Femur (tissue), 1 donor: Measurements from ENCODE around the gene ACRBP.
"Not testable (repeated sequence)": the region's sequence is repeated elsewhere in the genome, so short reads cannot be mapped to it uniquely, and the experiment has no call there.

Experiments used
- DNase-seq: peaks from one replicate; pipeline ENCODE4 v3.0.0-alpha.2; 2017

Gene ACRBP

GRCh38 chr12:6614513-6615172 is 32.6 kb downstream of the ACRBP start:
- DNase-seq: no peak

- peak; percentile 96 for DNase-seq
Measured at GRCh38 chr12:6613776-6614512, 33.3 kb downstream of the ACRBP start.

- DNase-seq: peak; percentile 91
Measured at GRCh38 chr12:6613015-6613775, 34.0 kb downstream of the ACRBP start.

GRCh38 chr12:6612652-6613014 is 34.6 kb downstream of the ACRBP start:
- DNase-seq: no peak

- no peak for DNase-seq
Measured at GRCh38 chr12:6612247-6612646, 35.0 kb downstream of the ACRBP start.

GRCh38 chr12:6608592-6609281 is 38.5 kb downstream of the ACRBP start:
- no peak for DNase-seq

GRCh38 chr12:6607751-6608591 is 39.3 kb downstream of the ACRBP start:
- DNase-seq: peak; percentile 67

- peak; percentile 83 for DNase-seq
Measured at GRCh38 chr12:6606331-6607131, 40.7 kb downstream of the ACRBP start.

GRCh38 chr12:6605421-6606330 is 41.6 kb downstream of the ACRBP start:
- DNase-seq: no peak

- DNase-seq: no peak
Measured at GRCh38 chr12:6604259-6605029, 42.8 kb downstream of the ACRBP start.

GRCh38 chr12:6603095-6603567 is 44.1 kb downstream of the ACRBP start:
- DNase-seq: peak; percentile 61

- DNase-seq: no peak
Measured at GRCh38 chr12:6602526-6602925, 44.7 kb downstream of the ACRBP start.

GRCh38 chr12:6595673-6596072 is 51.6 kb downstream of the ACRBP start:
- not testable (repeated sequence) for DNase-seq

GRCh38 chr12:6592087-6592486 is 55.1 kb downstream of the ACRBP start:
- no peak for DNase-seq
